NOMO-1 treated with DMSO at 0.1 percent for 48 hours (cell line): Measurements from ENCODE around the gene PDXK.

Source experiments
- DNase-seq: peaks from one replicate; lab custom pipeline; 2025; ENCODE audit not compliant: unreplicated experiment; lab: John Stamatoyannopoulos, UW

The PDXK gene

DNA sequence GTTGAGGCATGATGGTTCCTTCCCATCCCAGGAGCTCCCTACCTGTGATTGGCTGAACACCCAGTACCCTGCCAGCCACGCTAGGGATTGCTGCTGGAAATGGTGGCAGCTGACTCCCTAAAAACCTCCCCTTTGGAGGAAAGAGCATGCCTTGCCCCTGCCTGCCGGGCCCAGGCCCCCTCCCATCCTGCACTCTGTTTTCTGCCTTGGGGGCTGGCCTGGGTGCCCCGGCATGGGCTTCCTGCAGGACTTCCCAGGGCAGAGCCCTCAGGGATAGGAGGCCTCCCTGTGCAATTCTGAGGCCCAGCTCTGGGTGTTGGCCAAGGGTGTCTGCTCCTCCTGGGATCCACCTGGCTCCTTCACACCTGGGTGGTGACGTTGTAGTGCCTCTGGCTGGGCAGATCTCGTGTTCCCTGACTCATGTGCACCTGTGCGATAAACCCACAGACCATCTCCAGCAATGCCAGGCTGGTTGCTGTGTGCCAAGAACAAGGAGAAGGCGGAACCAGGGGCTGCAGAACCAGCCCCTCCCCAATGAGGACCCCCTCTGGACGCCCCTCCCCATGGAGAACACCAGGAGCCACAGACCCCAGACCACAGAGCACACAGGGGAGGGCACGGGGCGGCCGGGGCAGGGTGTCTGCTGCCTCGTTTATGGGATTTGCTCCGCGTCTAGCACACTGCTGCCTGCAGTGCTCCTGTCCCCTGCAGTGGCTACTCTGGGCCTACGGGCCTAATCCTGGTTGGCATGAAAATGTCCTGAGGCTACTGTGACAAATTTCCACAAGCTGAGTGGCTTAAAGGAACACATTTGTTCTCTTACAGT is 43.6 kb downstream of the PDXK start:
- DNase-seq = no peak

DNA sequence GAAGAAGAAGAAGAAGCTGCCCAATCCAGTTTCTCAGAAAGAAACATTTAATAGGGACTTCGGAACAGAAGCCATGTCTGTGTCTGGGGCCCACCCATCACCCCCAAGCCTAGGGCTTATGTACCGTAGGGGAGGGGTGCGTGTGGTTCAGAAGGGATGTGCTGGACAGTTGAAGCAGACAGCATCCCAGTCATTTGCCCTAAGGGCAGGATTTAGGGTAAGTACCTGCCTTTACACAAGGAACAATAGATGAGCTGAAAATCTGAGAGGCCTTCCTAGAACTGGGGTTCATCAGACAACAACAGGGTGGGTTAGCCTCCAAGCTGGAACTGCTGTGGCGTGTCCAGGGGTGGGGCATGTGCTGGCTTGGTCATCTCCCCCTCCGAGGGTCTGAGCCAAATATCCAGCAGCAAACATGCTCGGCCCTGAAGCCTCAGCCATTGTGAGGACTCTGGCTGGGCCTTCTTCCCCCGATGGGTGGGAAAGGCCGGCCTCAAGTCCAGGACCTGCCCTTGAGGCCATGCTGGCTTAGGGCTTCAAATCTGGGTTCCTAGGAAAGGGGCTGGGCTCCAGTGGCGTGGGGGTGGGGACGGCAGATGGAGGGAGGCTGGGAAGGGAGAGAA is 45.1 kb downstream of the PDXK start:
- no peak for DNase-seq

DNA sequence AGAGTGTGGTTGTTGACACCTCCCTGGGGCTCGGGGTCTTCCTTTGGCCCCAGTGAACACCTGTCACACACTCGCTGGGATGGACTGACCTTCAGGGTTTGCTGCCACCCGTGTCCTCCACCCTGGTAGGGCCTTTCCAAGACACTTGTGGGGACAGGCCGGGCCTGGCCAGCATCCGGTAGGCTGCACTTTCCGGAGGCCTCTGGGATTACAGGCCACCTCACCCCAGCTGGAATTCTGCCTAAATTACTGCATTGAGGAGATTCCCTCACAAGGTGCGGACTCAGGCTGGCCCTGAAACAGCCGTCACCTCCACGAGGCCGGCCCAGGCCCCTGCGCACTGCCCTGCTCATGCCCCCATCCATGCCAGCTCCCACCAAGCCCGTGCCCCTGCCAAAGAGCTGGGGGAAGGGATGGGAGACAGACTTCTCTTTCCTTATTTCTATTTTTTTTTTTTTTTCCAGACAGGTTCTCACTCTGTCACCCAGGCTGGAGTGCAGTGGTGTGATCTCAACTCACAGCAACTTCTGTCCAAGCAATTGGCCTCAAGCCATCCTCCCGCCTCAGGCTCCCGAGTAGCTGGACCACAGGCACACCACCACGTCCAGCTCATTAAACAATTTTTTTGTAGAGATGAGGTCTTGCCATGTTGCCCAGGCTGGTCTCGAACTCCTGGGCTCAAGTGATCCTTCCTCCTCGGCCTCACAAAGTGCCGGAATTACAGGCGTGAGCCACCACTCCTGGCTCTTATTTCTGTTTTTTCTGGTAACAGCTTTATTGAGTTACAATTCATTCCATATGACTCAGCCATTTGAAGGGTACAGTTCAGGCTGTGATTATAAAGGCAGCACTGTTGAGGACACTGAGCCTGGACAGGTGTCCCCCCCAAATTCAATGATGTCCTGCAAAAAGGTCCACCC is 45.9 kb downstream of the PDXK start:
- DNase-seq = no peak

DNA sequence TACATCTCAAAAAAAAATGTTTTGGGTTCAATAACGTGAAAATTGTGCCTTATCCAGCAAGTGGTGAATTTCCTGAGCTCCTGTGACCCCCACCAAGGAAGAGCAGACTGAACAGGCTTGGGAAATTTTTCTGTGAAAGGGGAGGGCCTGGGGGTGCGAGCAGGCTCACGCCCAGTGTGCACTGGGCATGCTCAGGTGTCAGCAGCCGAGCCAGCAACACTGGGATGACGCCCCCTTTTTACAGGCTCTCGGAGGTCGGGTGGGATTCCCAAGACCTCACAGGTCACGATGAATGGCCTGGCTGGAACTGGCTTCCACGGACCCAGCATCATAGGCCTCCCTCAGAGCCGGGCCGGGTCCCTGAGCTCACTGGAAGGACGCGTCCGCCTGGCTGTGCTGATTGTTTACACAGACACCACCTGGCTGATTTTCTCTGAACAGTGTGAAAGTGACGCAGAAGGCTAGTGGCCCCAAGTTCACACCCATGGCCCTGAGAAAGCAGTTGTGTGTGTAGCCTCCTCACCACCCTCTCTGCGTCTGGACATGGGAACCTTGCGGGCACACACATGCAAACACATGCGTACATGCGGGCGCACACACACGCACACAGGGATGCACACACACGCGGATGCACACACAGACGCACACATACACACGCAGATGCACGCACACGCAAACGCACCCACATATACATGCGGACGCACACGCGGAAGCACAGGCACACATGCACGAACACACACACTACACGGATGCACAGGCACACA is 48.0 kb downstream of the PDXK start:
- no peak for DNase-seq

DNA sequence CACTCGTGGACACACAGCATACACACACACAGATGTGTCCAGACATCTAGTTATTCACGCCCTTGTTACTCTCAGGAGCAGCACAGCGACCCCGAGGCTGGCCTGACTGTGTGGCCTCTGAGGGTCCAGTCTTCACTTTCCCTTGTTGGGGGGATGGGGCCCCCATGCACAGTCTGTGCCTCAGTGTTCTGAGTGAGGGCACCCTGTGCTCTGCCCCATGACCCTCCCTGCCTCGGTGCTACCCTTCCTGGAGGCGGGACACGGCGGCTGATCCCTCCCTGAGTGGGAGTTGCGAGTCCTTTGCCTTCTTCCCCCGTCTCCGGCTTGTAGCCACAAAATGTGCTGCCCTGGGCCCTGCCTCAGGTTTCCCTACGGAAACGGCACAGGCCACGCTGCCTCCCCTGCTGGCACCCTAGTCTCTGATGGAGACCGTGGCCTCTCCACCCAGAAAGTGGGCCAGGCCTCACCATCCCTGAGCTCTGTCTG is 48.6 kb downstream of the PDXK start:
- no peak for DNase-seq

DNA sequence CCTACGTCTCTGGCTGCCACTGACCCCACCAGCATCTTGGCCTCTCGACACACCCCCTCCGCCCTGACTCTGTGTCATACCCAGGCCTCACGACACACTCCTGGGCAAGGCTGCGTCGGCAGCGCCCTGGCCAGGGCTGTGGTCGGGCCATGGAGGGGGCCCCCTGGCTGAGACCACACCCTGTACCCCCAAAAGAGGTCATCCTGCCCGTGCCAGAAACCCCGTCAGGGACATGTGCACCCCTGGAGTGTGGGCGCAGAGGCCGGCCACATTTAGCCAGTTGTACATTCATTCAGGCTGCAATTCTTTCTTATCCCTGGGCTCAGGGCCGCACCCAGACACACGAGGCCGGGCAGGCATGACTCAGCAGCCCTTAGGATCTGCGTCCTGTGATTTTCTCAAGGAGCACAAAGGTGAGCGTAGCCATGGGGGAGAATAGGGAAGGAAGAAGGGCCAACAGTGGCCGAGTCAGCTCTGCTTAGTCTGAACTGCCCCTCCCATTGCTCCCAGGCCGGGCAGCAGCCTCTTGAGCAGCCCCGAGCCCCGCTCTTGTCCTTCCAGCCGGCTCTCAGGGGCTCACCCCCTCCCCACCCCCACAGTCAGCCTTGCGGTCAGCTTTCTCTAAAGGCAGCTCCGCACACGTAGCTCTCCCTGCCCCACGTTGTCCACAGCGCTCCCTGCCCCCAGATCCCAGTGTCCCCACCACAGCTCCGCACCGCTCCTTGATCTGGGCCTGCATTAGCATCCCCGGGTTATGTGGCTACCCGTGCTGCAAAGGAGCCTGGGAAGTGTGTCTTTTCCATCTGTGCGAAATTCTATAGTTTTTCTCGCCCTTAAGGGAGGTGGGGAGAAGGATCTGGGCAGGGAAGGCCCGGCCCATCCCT is 49.3 kb downstream of the PDXK start:
- DNase-seq = no peak

DNA sequence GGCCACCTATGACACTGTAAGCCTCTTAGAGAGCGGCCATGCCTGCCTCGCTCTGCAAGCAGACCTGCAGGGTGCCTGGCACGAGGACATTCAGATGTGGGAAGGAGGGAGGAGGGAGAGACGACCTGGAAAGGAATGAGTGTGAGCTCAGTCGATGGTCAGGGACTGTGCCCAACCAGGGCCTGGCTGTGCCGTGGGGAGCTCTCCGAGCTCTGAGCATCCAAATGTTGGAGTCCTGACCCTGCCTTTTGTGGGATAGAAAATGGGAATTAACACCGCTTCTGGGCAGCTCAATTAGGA is 49.9 kb downstream of the PDXK start:
- no peak for DNase-seq

DNA sequence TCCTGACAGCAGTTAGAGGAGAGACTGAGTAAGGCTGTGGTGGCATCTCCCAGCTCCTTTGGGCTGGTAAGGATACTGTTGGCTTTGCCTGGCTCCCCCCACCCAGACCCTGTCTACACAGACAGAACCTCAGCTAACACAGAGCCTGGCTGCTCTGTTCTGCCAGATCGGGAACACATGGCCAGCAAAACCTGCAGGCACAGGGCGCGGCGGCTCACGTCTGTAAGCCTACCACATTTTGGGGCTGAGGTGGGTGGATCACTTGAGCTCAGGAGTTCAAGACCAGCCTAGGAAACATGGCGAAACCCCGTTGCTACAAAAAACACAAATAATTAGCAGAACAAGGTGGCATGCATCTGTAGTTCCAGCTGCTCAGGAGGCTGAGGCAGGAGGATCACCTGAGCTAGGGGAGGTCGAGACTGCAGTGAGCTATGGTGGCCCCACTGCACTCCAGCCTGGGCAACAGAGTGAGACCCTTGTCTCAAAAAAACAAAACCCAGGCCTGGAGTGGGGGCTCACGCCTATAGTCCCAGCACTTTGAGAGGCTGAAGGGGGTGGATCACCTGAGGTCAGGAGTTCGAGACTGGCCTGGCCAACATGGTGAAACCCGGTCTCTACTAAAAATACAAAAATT is 50.5 kb downstream of the PDXK start:
- DNase-seq = no peak

DNA sequence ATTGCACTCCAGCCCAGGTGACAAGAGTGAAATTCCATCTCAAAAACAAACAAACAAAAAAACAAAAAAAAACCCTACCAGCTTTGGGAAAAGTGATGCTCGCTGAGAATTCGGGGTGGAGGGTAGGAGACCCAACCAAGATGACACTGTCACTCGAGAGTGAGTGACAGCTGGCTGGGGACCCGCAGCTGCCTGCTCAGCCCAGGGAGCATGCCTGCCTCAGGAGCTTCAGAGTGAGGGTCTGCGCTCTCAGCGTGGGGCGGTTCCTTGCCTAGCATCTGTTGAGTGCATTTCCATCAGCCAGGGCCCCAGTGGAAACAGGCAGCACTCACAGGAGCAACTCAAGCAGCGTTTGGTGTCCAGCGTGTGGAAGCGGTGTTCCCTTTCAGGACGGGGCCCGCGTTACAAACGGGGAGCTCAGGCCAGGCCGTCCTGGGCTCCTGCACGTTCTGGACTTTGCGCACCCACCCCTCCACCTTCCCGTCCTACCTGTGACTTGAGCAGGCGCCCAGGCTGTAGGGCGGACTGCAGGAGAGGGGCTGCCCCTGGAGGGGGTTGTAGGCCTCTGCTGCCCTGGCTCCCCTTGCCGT is 51.2 kb downstream of the PDXK start:
- no peak for DNase-seq

DNA sequence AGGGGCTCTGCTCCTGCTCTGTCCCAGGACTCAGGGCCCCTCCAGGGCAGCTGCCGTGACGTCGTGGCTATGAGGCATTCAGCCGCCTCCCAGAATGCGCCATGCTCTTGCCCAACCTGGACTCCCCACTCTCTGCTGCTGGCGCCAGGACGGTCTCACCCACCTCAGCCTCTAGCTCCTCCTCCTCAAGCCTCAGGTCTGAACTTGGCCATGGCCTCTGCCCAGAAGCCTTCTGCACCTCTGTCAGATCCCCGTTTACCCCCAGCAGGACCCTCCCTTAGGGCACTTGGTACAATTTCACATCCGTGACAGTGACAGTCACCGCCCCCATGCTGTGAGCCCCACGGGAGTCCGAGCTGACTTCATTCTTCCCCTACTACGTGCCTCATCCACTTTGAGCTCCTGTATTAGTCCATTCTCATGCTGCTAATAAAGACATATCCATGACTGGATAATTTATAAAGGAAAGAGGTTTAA is 52.3 kb downstream of the PDXK start:
- DNase-seq = no peak

DNA sequence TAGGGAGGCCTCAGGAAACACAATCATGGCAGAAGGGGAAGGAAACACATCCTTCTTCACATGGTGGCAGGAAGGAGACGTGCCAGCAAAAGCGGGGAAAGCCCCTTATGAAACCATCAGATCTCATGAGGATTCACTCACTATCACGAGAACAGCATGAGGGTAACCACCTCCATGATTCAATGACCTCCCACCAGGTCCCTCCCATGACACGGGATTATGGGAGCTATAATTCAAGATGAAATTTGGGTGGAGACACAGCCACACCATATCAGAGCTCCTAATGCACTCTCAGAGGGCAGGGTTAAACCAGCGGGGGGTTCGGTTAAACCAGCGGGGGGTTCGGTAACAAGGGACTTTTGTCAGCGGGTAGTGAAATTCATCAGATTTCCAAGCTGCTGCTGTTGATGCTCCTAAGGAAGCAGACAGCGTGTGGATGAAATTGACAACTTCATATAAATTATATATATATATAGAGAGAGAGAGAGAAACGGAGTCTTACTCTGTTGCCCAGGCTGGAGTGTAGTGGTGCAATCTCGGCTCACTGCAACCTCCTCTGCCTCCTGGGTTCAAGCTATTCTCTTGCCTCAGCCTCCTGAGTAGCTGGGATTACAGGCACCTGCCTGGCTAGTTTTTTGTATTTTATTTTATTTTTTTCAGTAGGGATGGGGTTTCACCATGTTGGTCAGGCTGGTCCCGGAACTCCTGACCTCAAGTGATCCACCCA is 52.9 kb downstream of the PDXK start:
- DNase-seq = no peak

DNA sequence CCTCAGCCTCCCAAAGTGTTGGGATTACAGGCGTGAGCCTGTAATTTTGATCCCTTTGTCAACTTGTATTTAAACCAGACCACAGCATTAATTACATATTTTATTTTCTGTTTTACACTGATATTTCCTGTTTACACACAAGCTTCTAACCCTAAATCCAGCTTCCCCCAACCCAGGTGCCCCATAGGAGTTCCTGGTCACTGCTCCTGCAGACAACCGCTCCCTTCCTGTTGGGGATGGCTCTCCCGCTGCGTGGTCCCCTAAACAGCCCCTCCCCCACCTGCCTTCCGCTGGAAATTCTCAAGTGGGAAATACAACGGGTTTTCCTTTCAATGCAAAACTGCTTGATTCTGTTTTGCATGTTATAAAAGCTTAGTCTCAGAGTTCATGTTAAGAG is 53.5 kb downstream of the PDXK start:
- DNase-seq = no peak

DNA sequence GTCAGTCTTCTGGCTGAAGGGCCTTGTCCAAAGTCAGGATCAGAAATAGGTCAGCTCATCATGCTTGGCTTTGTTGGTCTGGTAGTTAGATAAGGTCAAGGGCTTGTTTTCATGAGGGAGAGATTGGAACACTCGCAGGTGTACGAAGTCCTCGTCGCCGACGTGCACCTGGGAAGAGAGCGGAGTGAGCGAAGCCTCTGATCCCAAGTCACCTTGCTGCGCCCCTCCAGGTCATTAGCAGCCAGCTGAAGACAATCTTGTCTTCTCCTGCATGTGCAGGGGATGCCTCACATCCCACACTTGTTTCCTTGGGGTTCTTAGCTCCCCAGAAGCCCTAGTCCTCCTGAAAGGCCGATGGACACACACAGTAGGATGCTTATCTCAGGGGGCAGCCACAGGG is 55.2 kb downstream of the PDXK start:
- DNase-seq = no peak

DNA sequence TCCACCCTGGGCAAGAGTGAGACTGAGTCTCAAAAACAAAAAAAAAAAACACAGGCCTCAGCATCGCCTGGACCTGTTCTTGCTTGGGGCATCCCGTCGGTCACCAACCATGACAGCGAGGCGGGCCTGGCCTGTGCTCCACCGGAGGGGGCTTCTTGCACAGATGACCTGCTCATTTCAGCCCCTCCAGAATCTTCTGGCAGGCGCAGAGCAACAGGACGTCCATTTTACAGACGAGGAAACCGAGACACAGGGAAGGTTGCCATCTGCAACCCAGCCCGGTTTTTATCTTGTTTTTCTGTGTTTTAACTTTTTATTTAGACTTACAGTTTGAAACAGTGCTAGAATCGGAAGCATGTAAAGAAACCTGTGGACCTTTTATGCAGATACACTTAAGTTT is 56.3 kb downstream of the PDXK start:
- no peak for DNase-seq

DNA sequence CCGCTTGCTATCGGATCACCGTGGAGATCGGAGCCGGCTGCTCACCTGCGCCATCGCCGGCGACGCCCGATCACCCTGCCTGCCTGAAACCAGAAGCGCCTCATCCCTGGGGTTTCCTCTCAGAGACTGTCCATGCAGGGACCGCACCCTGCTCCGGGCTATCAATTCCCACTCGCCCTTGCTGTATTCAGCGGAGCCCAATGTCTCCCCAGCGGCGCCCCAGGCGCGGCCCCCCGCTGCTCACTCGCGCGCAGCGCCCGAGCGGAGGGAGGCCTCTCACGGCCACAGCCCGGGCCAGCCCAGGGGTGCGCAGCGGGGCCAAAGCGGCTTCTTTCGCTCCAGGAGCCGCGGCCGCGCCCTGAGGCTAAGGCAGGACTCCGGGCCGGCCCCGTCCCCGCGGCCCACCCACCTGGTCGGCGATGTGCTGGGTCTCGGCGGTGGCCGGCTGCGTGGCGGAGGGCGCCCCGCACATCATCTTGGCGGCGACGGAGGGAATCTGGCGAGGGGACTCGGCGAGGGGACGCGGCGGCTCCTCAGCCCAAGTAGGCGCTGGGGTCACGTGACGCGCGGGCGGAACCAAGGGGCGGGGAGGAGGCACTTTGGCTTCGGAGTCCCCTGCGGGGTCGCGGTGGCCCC is 57.0 kb downstream of the PDXK start, which contains the start of gene CSTB:
CSTB (minus strand) TSS at position 514 of the 636 bp plus-strand sequence; CDS start at position 475, 39 bp downstream.
- DNase-seq = peak; percentile 22

DNA sequence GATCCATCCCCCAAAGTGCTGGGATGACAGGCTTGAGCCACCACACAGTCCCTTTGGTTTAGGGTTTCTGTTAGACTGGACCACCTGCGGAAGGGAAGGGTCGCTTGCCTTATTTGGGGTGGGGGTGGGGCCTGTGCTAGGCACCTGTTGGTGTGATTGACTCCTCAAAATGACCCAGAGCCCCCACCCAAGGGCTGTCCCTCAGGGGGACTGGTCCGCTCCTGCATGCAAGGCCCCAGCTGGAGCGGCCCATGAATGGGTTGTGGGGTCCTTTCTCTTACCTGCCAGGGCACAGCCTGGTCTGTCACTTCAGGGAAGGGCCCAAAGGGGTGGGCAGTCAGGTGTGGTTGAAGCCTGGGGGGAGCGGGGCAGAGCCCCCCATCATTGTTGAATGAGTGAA is 59.0 kb downstream of the PDXK start:
- DNase-seq = no peak

DNA sequence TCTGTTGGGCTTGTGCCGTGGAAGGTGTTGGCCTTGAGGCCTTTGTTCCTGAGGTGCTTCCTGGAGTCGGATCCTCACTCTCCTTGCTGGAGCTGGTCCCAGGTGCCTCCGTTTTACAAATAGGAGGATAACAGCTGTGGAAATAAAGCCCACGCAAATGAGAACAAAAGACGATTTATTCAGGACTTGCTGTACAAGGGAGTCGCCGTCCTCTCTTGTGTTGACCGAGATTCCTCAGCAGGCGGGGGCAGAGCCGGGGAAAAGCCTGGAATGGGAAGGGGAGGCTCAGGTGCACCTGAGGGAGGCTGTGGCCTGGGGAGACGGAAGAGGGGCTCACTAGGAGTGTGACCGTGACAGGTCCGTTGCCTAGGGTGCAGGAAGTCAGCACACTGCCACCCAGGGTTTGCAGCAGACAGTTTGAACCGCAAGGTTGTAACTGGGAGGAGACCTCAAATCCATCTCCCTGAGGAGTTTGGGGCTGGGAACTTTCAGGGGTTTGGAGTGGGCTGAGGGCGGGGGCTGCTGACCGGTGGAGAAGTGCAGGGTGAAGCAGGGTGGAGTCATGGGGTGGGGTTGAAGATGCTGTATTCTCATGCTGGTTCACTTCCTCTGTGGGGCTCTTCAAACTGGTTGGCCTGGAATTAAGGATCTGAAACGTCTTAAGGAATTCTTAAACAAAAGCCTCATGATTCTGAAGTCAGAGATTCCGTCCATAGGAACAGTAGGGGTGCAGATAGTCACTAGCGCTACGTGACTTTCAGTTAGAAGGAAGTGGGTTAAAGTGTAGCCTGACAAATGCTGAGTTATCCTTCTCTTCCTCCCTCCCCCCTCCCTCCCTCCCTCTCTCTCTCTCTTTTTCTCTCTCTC is 59.8 kb downstream of the PDXK start:
- peak; percentile 23 for DNase-seq
